Thoracic aorta (tissue), 2 donors: Measurements from ENCODE around the gene CCDC149. TPM values are rescaled to one million over a fixed set of nuclear protein-coding genes. Genes with fewer than 3 reads are reported as not detected.

Experiments used
- ATAC-seq: fragments of 150-250 bp; one replicate; pipeline ENCODE4 v1.8.0; 2017; ENCODE audit warnings: low read depth; ENCODE audit not compliant: insufficient number of reproducible peaks, low FRiP score
- DNase-seq: peaks from one replicate; pipeline ENCODE4 v3.0.0-alpha.2; 2020; ENCODE audit warnings: low spot score
- H3K27ac ChIP-seq, 2 donors: fragments of 200-600 bp; sonication (generic); 1 replicate in 1 of 2; 2 replicates in 1 of 2; pipeline ENCODE4 v1.5.1; 2016; ENCODE audit warnings: mild to moderate bottlenecking in 2 of 2, moderate library complexity in 2 of 2
- H3K27me3 ChIP-seq: fragments of 200-600 bp; sonication (generic); replicated peaks from 2 replicates; pipeline ENCODE4 v1.6.0; 2016; ENCODE audit warnings: mild to moderate bottlenecking; ENCODE audit not compliant: insufficient read depth
- H3K36me3 ChIP-seq: fragments of 200-600 bp; sonication (generic); one replicate; pipeline ENCODE4 v1.5.1; 2016
- H3K4me1 ChIP-seq, 2 donors: fragments of 200-600 bp; sonication (generic); 1 replicate in 1 of 2; 2 replicates in 1 of 2; pipeline versions ENCODE4 v1.5.1 to v1.6.0; 2016; ENCODE audit warnings: low read depth in 2 of 2, mild to moderate bottlenecking in 1 of 2; ENCODE audit not compliant: control insufficient read depth in 1 of 2
- H3K4me3 ChIP-seq: fragments of 200-600 bp; sonication (generic); 2 replicates; pipeline ENCODE4 v1.5.1; 2016; ENCODE audit warnings: mild to moderate bottlenecking
- H3K9me3 ChIP-seq: fragments of 200-600 bp; sonication (generic); 2 replicates; pipeline ENCODE4 v1.5.1; 2016
- total RNA-seq, 2 donors: library from RNA; depleted of rRNA; stranded (reverse); fragments of >200 nt; gene quantifications; one replicate each; pipeline versions ENCODE4 v1.1.0 to v1.2.3, GENCODE V29; 2016
- TF ChIP-seq, protein P1 (sequence below): fragments of 200-600 bp; sonication (generic); IDR thresholded peaks from one replicate; pipeline ENCODE4 v1.5.1; 2019; ENCODE audit warnings: antibody characterized with exemption

CCDC149 gene
- total RNA-seq, 2 donors from 2014 or later: 11.8 to 30.1 TPM

DNA sequence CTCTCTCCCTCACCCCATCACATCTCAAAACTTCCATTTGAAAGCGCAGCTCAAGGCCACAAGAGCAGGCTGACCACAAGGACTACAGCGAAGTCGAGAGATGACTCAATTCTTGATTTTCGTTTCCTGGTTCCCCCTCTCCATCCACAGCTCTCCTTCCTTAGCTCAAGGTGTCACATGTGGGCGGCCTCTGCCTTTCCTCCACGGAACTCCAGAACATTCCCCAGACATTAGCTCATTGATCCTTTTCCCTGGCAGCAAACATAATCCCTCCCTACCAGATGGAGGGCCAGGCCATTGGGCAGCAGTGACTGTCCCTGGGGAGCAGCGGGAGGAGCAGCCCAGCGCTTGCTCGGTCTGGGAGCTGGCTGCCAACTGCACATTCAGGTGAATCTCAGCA lies 56.3 kb downstream of the CCDC149 start:
- ATAC-seq (peak; percentile 70), DNase-seq (peak; percentile 37)
- TF ChIP-seq, protein P1, sequence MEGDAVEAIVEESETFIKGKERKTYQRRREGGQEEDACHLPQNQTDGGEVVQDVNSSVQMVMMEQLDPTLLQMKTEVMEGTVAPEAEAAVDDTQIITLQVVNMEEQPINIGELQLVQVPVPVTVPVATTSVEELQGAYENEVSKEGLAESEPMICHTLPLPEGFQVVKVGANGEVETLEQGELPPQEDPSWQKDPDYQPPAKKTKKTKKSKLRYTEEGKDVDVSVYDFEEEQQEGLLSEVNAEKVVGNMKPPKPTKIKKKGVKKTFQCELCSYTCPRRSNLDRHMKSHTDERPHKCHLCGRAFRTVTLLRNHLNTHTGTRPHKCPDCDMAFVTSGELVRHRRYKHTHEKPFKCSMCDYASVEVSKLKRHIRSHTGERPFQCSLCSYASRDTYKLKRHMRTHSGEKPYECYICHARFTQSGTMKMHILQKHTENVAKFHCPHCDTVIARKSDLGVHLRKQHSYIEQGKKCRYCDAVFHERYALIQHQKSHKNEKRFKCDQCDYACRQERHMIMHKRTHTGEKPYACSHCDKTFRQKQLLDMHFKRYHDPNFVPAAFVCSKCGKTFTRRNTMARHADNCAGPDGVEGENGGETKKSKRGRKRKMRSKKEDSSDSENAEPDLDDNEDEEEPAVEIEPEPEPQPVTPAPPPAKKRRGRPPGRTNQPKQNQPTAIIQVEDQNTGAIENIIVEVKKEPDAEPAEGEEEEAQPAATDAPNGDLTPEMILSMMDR: no peak
- no peaks in the 10 kb centered on the region for H3K9me3 ChIP-seq
- peaks cover 38 to 73% of the 10 kb centered on the region in 2 donors for H3K4me1 ChIP-seq
- peak overlapping the region; percentile 21 for H3K4me3 ChIP-seq
- no peaks in the 10 kb centered on the region for H3K36me3 ChIP-seq
- H3K27me3 ChIP-seq: no peaks in the 10 kb centered on the region
- H3K27ac ChIP-seq: peak overlapping the region; percentile 78 to 82

DNA sequence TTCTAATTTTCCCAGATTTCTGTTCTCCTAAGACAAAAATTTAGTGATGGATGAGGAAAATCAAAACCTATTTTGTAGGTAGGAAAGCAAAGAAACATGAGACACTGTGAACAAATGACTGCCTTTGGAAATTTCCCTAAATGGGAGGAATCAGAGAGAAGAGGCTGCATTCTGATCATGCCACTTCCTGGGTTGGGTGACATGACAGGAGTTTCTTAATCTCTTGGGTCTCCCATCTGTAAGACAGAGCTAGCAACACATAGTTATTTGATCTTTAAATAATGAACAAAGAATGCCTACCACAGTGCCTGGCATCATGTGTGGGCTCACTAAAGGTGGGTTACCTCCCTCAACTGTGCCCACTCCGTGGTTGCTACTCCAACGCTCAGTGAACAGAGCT lies 57.1 kb downstream of the CCDC149 start:
- H3K4me1 ChIP-seq: peaks cover 47 to 81% of the 10 kb centered on the region in 2 donors
- H3K36me3 ChIP-seq: no peaks in the 10 kb centered on the region
- no peak for ATAC-seq
- H3K27ac ChIP-seq: peak overlapping the region; percentile 78 to 82
- H3K9me3 ChIP-seq: no peaks in the 10 kb centered on the region
- TF ChIP-seq, protein P1: no peak
- DNase-seq: no peak
- no peak overlapping the region for H3K4me3 ChIP-seq
- H3K27me3 ChIP-seq: no peaks in the 10 kb centered on the region

DNA sequence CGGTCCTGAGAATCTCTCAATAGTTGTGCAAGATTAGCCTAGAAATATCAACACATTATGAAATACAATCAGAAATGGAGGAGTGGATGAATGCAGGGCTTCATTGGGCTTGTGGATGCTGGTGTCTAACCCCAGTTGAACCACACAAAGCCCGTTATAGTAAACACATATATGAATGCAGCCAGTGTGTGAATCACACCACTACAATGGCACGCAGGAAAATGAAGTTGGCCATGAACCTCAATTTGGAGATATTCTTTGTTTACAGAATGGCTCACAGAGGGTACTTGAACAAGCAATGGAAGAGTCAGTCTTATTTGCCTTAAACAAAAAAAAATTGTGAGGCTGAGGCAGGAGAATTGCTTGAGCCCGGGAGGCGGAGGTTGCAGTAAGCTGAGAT lies 59.7 kb downstream of the CCDC149 start:
- H3K9me3 ChIP-seq: no peaks in the 10 kb centered on the region
- H3K4me3 ChIP-seq: no peak overlapping the region
- H3K4me1 ChIP-seq: peaks cover 49 to 90% of the 10 kb centered on the region in 2 donors
- no peak for ATAC-seq
- DNase-seq: no peak
- H3K27me3 ChIP-seq: no peaks in the 10 kb centered on the region
- H3K27ac ChIP-seq: peak overlapping the region; percentile 57 to 82
- TF ChIP-seq, protein P1: no peak
- H3K36me3 ChIP-seq: no peaks in the 10 kb centered on the region

DNA sequence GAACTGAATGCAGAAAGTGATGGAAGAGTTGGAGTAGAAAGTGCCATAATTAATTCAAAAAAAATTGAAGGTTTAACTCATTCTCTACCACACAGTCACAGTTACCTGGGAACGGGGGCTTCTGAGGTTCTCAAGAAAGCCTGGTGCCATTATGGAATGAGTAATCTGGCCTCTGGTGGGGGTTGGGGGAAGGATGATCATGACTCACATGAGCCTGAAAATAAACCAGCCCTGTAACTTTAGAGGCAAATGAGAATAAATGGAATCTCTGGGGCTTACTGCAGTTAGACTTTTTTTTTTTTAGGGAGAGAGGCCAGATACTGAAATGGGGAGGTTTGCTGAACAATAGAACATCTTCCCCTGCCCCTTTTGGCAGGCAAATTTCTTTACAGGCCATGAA lies 62.2 kb downstream of the CCDC149 start:
- TF ChIP-seq, protein P1: no peak
- no peak overlapping the region for H3K4me3 ChIP-seq
- H3K27ac ChIP-seq: peak overlapping the region; percentile 66 to 82
- ATAC-seq (peak; percentile 80), DNase-seq (no peak)
- H3K9me3 ChIP-seq: no peaks in the 10 kb centered on the region
- H3K27me3 ChIP-seq: no peaks in the 10 kb centered on the region
- no peaks in the 10 kb centered on the region for H3K36me3 ChIP-seq
- peaks cover 27 to 65% of the 10 kb centered on the region in 2 donors for H3K4me1 ChIP-seq

DNA sequence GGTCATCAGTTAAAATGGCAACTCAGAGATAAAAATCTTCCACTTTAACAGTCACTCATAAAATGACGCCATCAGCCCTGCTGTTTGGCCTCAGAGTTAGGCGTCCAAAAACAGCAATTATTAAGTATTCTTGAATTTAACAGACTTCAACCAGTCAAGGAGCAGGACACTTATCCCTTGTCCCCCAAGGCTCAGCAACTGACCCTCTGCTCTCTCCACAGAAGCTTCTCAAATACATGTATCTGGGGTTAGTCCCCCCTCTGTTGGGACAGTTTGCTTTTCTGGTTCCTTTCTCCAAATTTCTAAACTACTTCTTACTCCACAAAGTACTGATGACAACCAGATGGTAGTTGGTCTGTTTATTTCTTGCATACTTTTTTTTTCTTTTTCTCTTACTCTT lies 63.1 kb downstream of the CCDC149 start:
- DNase-seq (no peak), ATAC-seq (no peak)
- H3K27ac ChIP-seq: peak overlapping the region; percentile 66 to 82

More for the DNA sequence above, 63.1 kb downstream of the CCDC149 start:
- H3K4me1 ChIP-seq: peaks cover 26 to 58% of the 10 kb centered on the region in 2 donors
- H3K27me3 ChIP-seq: no peaks in the 10 kb centered on the region
- TF ChIP-seq, protein P1: no peak
- no peak overlapping the region for H3K4me3 ChIP-seq
- H3K9me3 ChIP-seq: no peaks in the 10 kb centered on the region
- no peaks in the 10 kb centered on the region for H3K36me3 ChIP-seq
